Endometrial microvascular endothelial cells (primary cell): ENCODE data around the gene UPB1. TPM values are rescaled to one million over a fixed set of nuclear protein-coding genes. Genes with fewer than 3 reads are reported as not detected.

Source experiments
- in situ Hi-C: cut with HindIII; loops from 2 replicates; pipeline ENCODE4 v1.10.0; 2017; ENCODE audit warnings: low sequenced_read_pairs, low pct_unique_long_range_greater_than_20kb; ENCODE audit errors: inconsistent ontology term
- total RNA-seq: library from RNA; depleted of rRNA; stranded (reverse); fragments of >200 nt; gene quantifications from one replicate; pipeline ENCODE4 v1.2.3, GENCODE V29; 2015; ENCODE audit errors: inconsistent ontology term

The UPB1 gene
- not detected for total RNA-seq

DNA sequence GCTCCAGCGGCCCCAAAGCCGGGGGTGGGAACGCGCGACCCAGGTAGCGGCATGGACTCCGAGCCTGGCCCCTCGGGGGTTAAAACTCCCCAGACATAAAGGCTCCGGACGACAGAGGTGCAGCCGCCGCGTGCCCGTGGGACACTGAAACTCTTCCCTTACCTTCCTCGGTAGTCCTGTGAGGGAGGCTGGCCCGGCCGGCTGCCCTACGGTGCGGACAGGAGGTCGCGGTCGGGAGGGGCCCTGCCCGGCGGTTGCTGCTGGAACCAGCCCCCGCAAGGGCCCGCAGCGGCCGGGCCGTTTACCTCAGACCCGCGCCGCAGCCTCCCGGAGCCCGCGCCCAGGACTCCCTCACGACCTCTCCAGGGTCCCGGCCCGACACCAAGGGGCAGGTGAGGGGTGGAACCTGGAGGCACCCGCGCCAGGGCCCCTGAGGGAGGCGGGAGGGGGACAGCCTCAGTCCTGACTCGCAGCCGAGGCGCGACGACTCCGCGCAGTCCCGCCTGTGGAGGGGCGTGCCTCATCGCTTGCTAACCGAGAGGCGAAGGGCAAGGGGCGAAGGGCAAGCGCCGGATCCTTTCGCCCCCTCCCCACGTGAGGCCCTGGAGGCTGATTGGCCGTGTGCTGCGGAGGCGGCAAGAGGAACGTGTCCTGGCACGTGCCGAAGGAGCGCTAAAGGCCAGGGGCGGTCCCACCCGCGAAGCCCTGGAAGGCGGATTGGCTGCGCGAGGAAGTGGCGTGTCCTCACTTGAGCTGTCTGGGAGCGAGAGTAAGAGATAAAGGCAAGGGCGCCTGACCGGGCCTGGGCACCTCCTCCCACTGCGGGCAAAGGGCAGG, at the start of gene UPB1:
TSS of gene UPB1 (plus strand) at position 805 of the 837 bp plus-strand sequence. CDS start 72 bp downstream, outside the sequence.
- in situ Hi-C loops = no loop called here

DNA sequence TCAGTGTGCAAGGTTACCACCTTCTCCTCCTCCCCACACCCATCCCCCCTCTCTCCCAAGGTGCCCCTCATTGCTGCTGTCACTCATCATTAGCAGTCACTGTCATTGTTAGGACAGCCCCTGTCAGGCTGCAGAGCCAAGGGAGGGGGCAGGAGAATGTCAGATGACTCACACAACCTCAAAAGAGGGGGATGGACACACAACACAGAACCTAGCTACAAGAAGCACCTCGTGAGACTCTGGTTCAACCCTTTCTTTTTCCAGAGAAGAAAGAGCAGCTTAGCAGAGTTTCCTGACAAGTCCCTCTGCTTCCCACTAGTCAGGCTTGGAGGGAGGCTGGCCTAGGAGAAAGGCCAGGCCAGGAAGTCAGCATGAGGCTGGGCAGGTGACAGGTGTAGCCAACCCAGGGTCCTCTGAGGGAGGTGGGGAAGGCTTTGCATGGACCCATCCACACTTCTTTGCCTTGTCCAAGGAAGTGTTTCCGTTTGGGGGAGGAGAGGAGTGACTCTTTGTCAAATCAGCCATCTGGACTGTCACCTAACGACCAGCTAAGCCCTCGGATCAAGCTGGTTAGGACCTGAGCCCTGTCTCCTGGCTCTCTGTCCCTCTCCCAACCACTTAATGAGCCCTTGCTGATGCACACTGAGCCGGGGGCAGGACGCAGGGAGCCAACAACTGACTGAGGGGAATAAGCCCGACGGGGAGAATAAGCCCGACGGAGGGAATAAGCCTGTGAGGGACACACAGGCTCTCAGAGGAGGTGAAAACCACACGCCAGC, 49.5 kb upstream of the UPB1 start:
- in situ Hi-C loops = no loop called here

DNA sequence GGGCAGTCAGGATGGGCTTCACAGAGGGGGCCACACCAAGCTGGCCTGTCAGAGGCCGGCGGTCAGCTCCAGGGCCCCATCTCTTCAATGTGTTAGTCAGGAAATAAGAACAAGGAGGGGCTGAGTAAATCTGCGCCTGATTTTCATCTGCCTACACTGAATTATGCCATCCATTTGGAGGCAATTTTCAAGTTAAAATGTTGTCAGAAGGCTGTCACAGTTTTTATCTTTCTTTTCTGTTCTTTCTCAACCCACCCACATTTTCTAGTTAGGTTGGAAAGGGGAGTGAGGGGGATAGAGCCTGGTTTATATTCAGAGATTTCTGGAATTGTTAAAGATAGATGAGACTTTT, 48.9 kb upstream of the UPB1 start:
- in situ Hi-C loops = no loop called here

DNA sequence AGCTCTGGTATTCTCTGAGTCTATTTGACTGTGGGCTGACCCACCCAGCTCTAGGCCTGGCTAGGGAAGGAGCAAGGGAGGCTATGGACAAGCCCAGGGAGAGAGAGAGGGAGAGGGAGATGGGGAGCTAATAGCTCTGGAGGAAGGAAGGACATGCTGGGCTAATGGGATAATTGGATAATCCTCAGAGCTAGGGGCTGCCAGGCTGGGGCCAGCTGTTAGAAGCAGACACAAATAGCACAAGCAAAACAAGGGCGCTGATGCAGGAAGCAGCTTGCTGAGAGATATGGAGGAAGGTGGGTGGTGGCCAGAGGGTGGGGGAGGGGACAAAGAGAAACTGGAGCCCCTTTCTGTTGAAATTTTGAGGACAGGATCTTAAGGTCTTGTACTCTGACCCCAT, 44.5 kb upstream of the UPB1 start:
- in situ Hi-C loops = no loop called here

DNA sequence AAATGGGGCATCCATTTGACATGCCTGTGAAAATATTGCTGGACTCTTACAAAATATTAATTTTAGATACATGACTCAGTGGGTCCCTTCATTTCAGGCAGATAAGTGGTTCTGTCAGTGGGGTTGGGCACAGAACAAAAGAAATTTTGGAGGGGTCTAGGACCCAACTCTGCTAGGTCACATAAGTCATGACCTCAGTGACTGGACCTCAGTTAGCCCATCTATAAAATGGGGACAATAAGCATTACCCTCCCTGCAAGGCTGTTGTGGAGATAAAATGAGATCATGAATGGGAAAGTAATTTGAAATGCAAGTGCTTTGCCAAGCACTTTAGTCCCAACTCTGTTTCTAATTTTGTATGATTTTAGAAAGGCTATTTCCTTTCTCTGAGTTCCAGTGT, 44.0 kb upstream of the UPB1 start:
- in situ Hi-C loops = no loop called here

DNA sequence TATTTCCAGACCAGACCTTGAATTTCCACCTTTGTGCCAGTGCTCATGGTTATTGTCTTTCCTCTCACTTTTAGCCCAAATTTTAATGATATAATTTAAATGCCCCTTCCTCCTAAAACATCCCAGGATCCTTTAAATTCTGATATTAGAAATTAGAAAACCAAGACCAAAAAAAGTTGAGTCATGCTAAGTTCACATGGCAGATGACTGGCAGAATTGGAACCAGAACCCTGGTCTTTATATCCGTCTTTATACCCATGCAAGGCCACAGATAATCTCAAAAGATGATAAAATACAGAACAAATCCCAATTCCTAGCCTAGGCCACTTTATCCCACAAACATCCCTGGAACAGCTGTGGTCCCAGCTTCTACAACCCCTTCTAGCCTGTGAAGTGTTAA, 41.3 kb upstream of the UPB1 start:
- in situ Hi-C loops = no loop called here

DNA sequence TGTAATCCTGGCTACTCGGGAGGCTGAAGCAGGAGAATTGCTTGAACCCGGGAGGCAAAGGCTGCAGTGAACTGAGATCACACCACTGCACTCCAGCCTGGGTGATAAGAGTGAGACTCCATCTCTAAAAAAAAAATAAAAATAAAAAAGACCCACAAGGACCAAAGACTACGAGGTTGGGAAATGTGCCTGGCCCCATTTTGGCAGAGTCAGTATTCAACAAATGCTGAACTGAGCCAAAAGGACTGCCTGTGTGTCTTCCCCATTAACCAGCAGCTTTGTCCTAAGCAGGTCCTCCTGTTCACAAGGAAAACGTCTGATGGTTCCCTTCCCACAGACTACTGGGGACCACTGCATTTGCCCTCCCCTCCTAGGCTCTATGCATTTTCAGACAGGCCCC, 40.1 kb upstream of the UPB1 start:
- in situ Hi-C loops = no loop called here

DNA sequence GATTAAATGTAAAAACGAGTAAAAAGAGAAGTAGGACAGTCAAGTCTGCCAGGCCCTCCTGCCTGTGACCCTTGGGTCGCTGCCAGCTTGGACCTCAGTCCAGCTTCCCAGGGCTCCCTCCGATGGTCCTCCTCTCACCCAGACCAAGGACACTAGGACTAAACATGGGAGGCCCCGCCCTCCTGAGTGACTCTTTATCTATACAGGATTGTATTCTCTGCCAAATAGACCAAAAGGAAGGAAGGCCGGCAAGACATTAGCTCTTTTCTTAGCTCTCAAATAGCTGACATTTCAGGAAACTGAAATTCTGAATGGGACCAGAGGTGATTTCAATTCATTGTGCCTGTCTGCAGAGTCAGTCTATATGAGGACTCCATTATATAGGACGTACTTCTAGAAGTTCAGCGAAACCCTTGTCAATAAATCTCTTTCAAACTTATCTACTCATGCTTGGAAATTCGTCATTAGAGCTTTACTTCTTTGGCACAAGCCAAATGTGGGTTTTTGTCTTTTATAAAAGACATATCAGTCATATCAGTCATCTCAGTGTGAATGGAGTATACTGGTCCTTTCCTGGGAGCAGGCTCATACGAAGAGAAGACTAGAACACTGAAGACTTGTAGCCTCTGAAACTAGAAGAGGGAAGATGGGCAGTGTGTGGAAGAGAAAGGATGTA, 39.2 kb upstream of the UPB1 start:
- in situ Hi-C loops = no loop called here

DNA sequence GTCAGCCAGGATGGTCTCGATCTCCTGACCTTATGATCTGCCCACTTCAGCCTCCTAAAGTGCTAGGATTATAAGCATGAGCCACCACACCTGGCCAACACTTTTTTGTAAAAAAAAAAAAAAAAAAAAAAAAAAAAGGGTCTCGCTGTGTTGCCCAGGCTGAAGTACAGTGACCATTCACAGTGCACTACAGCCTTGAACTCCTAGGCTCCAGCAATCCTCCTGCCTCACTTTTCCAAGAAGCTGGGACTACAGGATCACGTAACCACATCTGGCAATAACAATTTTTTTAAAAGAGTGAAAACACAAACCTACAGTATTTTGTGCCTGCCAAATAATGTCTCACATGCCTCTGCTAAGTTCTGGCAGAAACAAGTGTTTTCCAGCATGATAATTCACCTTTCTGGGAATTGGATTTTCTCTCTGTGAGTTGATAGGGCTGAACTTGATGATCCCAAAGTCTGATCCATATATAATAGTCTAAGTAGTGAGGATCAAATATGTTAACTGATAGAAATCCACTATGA, 37.2 kb upstream of the UPB1 start:
- in situ Hi-C loops = no loop called here

DNA sequence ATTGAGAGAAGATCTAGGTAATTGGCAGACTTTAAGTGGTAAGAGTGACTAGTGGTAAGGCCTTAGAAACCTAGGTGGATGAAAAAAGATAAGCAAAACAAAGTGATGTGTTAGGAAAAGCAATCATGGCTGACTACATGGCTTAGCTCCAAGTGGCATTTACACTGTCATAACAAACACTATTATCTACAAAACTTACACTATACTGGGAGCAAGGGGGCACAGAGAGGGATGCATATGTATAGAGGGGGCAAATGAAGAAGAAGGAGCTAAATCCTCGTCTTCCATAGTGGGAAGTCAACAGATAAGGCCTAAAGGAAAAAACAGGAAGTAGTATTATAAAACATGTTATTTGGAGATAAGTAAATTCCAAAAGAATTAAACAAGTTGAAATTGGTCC, 35.2 kb upstream of the UPB1 start:
- in situ Hi-C loops = no loop called here

DNA sequence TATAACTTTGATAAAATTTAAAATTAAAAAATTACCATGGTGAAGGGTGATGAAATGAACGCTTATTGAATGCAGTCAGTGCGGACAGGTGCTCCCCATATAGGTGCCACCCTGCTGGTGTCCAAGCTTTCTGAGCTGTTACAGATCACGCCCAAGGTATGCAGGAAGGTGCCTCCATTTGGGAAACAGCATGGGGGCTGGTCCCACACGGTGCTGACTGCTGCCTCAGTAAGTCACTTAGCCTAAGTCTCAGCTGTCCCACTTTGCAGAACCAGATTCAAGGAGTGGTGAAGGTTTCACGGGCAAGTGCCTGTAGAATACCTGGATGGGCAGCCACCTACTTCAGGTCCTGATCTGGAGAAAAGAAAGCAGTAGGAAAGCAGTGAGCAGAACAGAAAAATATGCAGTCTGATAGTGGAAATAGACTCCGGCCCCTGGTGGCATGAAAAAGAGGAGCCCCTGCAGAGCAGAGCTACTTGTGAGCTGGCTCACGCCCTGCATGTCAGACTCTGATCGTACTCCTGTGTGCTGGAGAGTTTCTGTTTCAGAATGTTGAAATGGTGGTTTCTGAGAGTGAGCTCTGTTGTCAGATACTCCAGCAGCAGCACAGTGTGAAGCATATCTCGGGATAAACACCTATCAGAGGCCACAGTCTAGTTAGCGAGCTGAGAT, 34.6 kb upstream of the UPB1 start:
- in situ Hi-C loops = no loop called here

DNA sequence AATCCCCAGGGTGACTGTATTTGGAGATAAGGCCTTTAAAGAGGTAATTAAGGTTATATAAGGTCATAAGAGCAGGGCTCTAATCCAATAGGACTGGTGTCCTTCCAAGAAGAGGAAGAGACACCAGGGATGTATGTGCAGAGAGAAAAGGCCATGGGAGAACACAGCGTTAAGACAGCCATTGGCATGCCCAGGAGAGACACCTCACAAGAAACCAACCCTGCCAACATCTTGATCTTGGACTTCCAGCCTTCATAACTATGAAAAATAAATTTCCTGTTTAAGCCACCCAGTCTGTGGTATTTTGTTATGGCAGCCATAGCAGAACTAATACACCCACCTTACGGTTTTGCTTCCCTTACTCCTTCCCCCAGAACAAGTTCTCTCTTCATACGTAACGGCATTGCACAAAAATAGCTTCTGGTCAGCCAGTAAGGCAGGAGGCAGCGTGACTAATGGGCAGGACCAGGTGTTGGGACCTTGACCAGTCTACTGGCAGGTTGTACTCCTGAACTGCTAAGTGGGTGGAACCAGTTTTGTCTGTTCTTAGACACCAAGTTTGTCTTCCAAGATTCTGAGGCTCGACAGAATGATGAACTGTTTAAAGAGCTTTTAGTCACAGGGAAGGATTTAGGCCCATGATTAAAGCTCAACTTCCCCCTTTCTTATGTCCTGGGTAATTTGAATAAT, 31.9 kb upstream of the UPB1 start:
- in situ Hi-C loops = no loop called here

DNA sequence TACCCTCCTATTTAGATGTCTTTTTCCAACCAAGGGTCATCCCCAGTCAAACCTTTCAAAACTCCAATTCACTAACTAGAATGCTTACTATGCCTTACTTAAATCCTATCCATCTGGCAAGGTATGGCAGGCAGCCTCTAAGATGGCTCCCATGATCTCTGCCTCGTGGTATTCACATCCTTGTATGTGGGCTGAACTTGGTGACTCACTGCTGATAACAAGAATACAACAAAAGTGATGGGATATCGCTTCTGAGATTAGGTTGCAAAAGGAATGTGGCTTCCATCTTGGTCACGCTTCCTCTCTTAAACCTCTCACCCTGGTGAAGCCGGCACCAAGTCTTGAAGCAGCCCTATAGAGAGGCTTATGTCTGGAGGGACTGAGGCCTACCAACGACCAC, 29.6 kb upstream of the UPB1 start:
- in situ Hi-C loops = no loop called here

DNA sequence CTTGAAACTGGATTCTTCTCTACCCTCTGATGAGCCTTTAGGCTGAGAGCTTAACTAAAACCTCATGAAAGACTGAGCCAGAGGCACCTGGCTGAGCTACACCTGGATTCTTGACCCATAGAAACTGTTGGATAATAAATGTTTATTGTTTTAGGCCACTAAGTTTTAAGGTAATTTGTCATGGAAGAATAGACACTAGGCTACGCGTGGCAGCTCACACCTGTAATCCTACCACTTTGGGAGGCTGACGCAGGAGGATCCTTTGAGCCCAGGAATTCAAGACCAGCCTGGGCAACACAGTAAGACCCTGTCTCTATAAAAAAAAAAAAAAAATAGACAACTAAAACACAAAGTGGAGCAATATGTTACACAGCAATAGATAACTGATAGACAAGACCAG, 29.2 kb upstream of the UPB1 start:
- in situ Hi-C loops = no loop called here

DNA sequence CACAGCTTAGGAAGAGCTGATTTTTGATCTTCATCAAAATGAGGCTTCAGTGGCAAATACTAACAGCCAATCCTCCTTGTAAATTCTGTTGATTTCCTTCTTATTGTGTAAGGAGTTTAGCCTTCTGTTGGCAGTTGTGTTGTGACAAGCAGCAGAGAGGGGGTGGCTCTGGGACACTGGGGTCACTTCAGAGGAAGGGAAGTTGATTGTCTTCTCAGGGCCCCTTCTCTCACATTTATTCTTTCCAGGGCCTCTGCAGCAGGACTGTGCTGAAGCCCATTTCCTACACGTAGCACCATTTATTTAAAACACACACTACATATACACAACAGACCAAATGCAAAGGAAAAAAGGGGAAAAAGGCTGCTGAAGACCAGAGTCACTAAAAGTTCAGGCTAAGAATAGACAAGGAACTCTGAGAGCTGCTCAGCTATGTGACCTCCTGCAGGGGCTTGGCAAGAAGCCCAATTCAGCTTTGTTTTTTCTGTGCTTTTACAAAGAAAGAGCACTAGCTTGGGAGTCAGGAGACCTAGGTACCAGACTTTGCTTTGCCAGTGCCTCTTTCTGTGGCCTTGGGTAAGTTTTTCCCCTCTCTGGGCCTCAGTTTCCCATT, 28.3 kb upstream of the UPB1 start:
- in situ Hi-C loops = no loop called here

DNA sequence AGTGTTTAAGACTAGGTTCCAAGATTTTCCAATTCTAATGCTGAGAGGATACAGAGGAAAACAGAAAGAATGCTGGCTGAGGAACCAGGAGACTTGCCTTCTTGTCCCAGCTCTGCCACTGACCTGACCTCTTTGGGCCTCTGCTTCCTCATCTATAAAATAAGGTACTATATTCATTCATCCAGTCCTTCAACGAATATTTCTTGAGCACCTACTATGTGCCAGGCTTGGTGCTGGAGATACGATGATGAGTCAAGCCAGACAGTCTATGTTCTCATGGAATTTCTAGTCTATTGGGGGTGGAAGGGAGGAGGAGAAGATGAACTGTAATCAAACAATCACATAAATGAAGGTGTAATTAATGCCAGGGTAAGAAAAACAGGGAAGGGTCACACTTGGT, 27.8 kb upstream of the UPB1 start:
- in situ Hi-C loops = no loop called here

DNA sequence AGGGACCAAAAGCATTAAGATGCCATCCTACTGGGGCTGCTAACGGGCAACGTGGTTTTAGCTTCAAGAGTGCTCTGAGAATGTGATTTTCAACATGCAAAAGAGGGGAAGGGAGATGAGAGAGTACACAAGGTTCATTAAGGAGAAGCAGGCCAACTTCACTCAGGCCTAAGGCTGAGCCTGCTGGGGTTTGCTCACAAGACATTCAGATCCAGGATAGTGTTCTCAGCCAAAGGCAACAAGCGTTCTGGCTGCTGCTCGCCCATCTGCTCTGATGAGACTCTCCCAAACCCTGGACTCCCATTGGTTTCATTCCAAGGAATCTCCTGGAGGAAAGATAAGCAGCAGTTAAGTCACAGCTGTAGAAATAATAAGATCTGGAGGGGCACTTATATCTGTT, 23.6 kb upstream of the UPB1 start:
- in situ Hi-C loops = no loop called here

DNA sequence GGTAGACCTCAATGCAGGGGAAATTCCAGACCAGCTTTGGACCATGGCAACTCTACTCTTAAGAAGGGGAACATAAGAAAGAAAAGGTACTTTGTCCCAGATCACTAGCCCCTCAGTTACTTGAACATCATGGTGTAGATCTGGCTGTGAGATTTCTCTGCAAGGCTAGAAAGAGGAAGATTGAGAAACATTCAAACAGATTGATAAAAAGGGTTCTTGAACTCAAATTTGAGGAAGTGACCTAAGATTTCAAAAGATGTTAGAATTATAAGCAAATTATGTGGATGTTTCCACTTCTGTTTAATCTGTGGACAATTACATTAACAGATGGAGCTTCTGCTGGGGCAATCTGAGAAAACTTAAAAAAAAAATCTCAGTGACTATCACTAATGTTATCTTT, 21.8 kb upstream of the UPB1 start:
- in situ Hi-C loops = no loop called here
